GM23338 (cell line): ENCODE data around the gene RNF7.

ENCODE experiments used
- CREB1 ChIP-seq: fragments of 250-450 bp; sonication (Bioruptor Pico); IDR thresholded peaks from 2 replicates; pipeline ENCODE4 v1.5.0; 2020; ENCODE audit warnings: low read depth, mild to moderate bottlenecking, moderate library complexity
- EZH2 ChIP-seq: fragments of 200-600 bp; sonication (generic); IDR thresholded peaks from one replicate; pipeline ENCODE4 v1.8.0; 2017; ENCODE audit warnings: antibody characterized with exemption, mild to moderate bottlenecking, low read depth; ENCODE audit not compliant: unreplicated experiment
- EZH2phosphoT487 ChIP-seq: fragments of 200-600 bp; sonication (generic); IDR thresholded peaks from one replicate; pipeline ENCODE4 v1.8.1; 2018; ENCODE audit warnings: antibody characterized with exemption; ENCODE audit not compliant: unreplicated experiment
- JUNB ChIP-seq: IDR thresholded peaks from one replicate; pipeline ENCODE4 v1.6.1; 2016; ENCODE audit warnings: antibody characterized with exemption; ENCODE audit not compliant: unreplicated experiment
- NANOG ChIP-seq: IDR thresholded peaks from 2 replicates; pipeline ENCODE4 v1.6.1; 2016; ENCODE audit warnings: antibody characterized with exemption, borderline replicate concordance
- POLR2AphosphoS5 ChIP-seq: IDR thresholded peaks from 2 replicates; pipeline ENCODE4 v1.6.1; 2016; ENCODE audit warnings: antibody characterized with exemption, low read depth
- STAT1 ChIP-seq: IDR thresholded peaks from one replicate; pipeline ENCODE4 v1.6.1; 2016; ENCODE audit warnings: antibody characterized with exemption; ENCODE audit not compliant: unreplicated experiment
- ZNF114 ChIP-seq: fragments of 250-450 bp; sonication (Bioruptor Pico); IDR thresholded peaks from 2 replicates; pipeline ENCODE4 v1.5.0; 2020; ENCODE audit warnings: mild to moderate bottlenecking, moderate library complexity
- ZNF331 ChIP-seq: fragments of 250-450 bp; sonication (Bioruptor Pico); IDR thresholded peaks from 2 replicates; pipeline ENCODE4 v1.5.0; 2020; ENCODE audit warnings: low read depth, mild to moderate bottlenecking, moderate library complexity
- TF ChIP-seq, protein P1 (sequence below), 2 experiments: fragments of 200-600 bp in 1 of 2; sonication (generic) in 1 of 2; conservative IDR thresholded peaks; 2 replicates each; pipeline versions ENCODE4 v1.5.1 to v1.6.1; 2016 to 2017; ENCODE audit warnings: antibody characterized with exemption in 2 of 2, low read depth in 2 of 2, mild to moderate bottlenecking in 2 of 2, moderate library complexity in 1 of 2
- TF ChIP-seq, protein P2 (sequence below): IDR thresholded peaks from one replicate; pipeline ENCODE4 v1.6.1; 2018; ENCODE audit warnings: antibody characterized with exemption; ENCODE audit not compliant: unreplicated experiment
- TF ChIP-seq, protein P3 (sequence below): IDR thresholded peaks from 2 replicates; pipeline ENCODE4 v1.6.1; 2016; ENCODE audit warnings: antibody characterized with exemption

DNA sequence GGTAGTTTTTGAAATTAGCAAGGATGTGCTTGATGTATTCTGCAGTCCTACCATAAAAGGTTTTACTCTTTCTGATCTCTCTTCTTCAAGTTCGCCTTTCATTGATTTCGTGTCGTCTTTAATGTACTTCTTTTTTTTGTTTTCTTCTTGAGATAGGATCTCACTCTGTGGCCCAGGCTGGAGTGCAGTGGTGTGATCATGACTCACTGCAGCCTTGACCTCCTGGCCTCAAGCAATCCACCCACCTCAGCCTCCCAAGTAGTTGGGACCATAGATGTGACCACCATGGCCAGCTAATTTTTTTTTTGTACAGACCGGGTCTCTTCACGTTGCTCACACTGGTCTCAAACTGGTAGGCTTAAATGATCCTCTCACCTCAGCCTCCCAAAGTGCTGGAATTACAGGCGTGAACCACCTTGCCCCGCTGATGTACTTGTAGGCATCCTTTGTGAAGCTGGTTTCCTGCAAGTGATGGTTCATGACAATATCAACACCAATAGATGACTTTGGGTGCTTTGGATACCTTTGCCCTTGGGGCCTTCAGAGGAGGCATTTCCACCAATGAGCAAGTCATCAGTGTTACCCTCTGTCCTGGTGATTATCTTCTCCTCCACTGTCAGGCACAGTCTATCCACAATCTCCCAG, 28.9 kb upstream of the RNF7 start:
- TF ChIP-seq POLR2AphosphoS5, result no peak
- TF ChIP-seq, protein P1, sequence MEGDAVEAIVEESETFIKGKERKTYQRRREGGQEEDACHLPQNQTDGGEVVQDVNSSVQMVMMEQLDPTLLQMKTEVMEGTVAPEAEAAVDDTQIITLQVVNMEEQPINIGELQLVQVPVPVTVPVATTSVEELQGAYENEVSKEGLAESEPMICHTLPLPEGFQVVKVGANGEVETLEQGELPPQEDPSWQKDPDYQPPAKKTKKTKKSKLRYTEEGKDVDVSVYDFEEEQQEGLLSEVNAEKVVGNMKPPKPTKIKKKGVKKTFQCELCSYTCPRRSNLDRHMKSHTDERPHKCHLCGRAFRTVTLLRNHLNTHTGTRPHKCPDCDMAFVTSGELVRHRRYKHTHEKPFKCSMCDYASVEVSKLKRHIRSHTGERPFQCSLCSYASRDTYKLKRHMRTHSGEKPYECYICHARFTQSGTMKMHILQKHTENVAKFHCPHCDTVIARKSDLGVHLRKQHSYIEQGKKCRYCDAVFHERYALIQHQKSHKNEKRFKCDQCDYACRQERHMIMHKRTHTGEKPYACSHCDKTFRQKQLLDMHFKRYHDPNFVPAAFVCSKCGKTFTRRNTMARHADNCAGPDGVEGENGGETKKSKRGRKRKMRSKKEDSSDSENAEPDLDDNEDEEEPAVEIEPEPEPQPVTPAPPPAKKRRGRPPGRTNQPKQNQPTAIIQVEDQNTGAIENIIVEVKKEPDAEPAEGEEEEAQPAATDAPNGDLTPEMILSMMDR (conservative IDR thresholded peaks at IDR 0.05; ENCODE audit: low read depth in 2 of 2), result no peak
- no peak for TF ChIP-seq EZH2
- no peak for TF ChIP-seq JUNB
- no peak for TF ChIP-seq CREB1 (CRISPR knock-in tag)
- no peak for TF ChIP-seq EZH2phosphoT487
- TF ChIP-seq, protein P2, sequence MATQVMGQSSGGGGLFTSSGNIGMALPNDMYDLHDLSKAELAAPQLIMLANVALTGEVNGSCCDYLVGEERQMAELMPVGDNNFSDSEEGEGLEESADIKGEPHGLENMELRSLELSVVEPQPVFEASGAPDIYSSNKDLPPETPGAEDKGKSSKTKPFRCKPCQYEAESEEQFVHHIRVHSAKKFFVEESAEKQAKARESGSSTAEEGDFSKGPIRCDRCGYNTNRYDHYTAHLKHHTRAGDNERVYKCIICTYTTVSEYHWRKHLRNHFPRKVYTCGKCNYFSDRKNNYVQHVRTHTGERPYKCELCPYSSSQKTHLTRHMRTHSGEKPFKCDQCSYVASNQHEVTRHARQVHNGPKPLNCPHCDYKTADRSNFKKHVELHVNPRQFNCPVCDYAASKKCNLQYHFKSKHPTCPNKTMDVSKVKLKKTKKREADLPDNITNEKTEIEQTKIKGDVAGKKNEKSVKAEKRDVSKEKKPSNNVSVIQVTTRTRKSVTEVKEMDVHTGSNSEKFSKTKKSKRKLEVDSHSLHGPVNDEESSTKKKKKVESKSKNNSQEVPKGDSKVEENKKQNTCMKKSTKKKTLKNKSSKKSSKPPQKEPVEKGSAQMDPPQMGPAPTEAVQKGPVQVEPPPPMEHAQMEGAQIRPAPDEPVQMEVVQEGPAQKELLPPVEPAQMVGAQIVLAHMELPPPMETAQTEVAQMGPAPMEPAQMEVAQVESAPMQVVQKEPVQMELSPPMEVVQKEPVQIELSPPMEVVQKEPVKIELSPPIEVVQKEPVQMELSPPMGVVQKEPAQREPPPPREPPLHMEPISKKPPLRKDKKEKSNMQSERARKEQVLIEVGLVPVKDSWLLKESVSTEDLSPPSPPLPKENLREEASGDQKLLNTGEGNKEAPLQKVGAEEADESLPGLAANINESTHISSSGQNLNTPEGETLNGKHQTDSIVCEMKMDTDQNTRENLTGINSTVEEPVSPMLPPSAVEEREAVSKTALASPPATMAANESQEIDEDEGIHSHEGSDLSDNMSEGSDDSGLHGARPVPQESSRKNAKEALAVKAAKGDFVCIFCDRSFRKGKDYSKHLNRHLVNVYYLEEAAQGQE, result no peak
- no peak for TF ChIP-seq ZNF331
- no peak for TF ChIP-seq STAT1
- TF ChIP-seq, protein P3, sequence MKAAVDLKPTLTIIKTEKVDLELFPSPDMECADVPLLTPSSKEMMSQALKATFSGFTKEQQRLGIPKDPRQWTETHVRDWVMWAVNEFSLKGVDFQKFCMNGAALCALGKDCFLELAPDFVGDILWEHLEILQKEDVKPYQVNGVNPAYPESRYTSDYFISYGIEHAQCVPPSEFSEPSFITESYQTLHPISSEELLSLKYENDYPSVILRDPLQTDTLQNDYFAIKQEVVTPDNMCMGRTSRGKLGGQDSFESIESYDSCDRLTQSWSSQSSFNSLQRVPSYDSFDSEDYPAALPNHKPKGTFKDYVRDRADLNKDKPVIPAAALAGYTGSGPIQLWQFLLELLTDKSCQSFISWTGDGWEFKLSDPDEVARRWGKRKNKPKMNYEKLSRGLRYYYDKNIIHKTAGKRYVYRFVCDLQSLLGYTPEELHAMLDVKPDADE, result no peak
- no peak for TF ChIP-seq ZNF114
- no peak for TF ChIP-seq NANOG
